Body of pancreas (tissue), 4 donors: ENCODE data around the gene WDR55.

Experiments used
- CTCF ChIP-seq, 7 experiments: fragments of 450-650 bp in 4 of 7; fragments of 200-600 bp in 3 of 7; sonication (generic) in 3 of 7; IDR thresholded peaks; one replicate each; pipeline ENCODE4 v1.5.1; 2016 to 2019; ENCODE audit warnings: antibody characterized with exemption in 7 of 7
- POLR2A ChIP-seq, 3 donors: fragments of 450-650 bp; IDR thresholded peaks; one replicate each; pipeline ENCODE4 v1.6.1; 2016; ENCODE audit warnings: antibody characterized with exemption in 3 of 3, mild to moderate bottlenecking in 2 of 3

- no peak for TF ChIP-seq CTCF (IDR thresholded peaks at IDR 0.05)
- TF ChIP-seq POLR2A (IDR thresholded peaks at IDR 0.05) = no peak
These were observed 5.8 kb upstream of the WDR55 start for GRCh38 chr5:140658870-140659269.
